Suppressor macrophage treated with lipopolysaccharide for 4 hours (primary cell): ENCODE results near the gene ENO4.

Source experiments
- DNase-seq: peaks from one replicate; pipeline ENCODE4 v3.0.0-alpha.2; 2020

The ENO4 gene

GRCh38 chr10:116918583-116918982 is 69.3 kb downstream of the ENO4 start:
- DNase-seq, result no peak

DNA sequence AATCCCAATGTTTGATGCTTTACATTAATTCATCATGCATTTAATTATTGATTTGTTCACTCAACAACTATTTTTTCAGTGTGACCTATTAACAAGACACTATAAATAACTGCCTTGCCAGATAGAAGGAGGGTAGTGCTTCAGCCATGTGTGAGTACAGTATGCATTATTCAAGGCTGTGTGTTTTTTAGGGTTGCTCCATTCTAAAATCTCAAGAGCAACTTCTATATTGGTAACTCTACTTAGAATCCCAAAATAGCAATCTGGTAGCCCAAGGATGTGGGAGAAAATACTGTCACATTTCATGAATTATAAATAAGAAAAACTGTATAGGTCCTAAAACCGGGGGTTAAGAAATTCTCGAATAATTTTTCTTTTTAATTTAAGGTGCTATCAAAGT is 69.9 kb downstream of the ENO4 start:
- no peak for DNase-seq

- no peak for DNase-seq
These were observed 70.4 kb downstream of the ENO4 start for GRCh38 chr10:116919706-116920105.

DNA sequence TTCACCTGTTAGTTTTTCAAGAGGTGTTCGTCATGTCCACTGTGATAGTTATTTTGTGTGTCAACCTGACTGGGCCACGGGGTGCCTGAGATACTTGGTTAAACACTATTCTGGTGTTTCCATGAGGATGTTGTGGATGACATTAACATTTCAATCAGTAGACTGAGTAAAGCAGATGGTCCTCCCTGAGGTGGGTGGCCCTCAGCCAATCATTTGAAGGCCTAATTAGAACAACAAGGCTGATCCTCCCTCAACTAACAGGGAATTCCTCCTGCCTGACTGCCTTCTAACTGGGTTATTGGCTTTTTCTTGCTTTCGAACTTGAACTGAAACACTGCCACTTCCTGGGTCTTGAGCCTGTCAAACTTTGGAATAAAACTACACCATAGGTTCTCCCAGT is 75.8 kb downstream of the ENO4 start:
- DNase-seq, result no peak

DNA sequence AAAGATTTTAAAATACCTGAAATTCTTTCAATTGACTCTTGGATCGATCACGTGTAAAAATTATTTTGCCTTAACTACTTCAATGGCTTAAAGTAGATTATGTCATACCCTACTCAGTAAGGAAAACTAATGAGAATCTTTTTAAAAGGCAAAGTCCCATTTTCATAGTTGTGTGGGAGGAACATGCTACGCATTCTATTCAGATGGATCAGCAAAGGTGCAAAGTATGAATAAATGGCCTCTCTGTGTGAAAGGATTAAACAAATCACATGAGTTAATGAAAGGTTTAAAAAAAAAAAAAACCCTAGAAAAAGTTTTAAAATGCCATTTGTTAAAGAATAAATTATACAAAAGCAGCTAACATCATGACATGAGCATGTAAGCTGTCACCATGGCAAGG is 77.1 kb downstream of the ENO4 start:
- DNase-seq, result no peak

GRCh38 chr10:116931806-116932205 is 82.5 kb downstream of the ENO4 start:
- DNase-seq, result no peak
